ENCODE measurements around the gene TARBP1.

GRCh38 chr1:234526922-234527321 lies 47.9 kb upstream of the TARBP1 start:
- TF ChIP-seq TAF1 (IDR thresholded peaks at IDR 0.05; ENCODE audit: borderline replicate concordance, low read depth, low read length) (no peak), POLR2A (IDR thresholded peaks at IDR 0.05; ENCODE audit: low read depth, low read length) (no peak), POLR2AphosphoS5 (IDR thresholded peaks at IDR 0.05; ENCODE audit: low read depth, low read length) (no peak)

All from GM12892 (cell line).